GM12801 (cell line): Measurements from ENCODE around the gene REXO5.

Experiments
- TF ChIP-seq, protein P1 (sequence below): IDR thresholded peaks from one replicate; pipeline ENCODE4 v1.5.1; 2011; ENCODE audit warnings: control low read depth; ENCODE audit not compliant: insufficient read length; ENCODE audit errors: extremely low read depth

REXO5 gene

GRCh38 chr16:20868890-20869289 lies 62.6 kb downstream of the REXO5 start:
- TF ChIP-seq, protein P1, sequence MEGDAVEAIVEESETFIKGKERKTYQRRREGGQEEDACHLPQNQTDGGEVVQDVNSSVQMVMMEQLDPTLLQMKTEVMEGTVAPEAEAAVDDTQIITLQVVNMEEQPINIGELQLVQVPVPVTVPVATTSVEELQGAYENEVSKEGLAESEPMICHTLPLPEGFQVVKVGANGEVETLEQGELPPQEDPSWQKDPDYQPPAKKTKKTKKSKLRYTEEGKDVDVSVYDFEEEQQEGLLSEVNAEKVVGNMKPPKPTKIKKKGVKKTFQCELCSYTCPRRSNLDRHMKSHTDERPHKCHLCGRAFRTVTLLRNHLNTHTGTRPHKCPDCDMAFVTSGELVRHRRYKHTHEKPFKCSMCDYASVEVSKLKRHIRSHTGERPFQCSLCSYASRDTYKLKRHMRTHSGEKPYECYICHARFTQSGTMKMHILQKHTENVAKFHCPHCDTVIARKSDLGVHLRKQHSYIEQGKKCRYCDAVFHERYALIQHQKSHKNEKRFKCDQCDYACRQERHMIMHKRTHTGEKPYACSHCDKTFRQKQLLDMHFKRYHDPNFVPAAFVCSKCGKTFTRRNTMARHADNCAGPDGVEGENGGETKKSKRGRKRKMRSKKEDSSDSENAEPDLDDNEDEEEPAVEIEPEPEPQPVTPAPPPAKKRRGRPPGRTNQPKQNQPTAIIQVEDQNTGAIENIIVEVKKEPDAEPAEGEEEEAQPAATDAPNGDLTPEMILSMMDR, result no peak

GRCh38 chr16:20870122-20870820 lies 63.9 kb downstream of the REXO5 start:
- TF ChIP-seq, protein P1, result no peak

- TF ChIP-seq, protein P1, result no peak
Measured at GRCh38 chr16:20871258-20871657, 64.9 kb downstream of the REXO5 start.

- TF ChIP-seq, protein P1, result no peak
Measured at GRCh38 chr16:20871941-20872815, 65.9 kb downstream of the REXO5 start.

DNA sequence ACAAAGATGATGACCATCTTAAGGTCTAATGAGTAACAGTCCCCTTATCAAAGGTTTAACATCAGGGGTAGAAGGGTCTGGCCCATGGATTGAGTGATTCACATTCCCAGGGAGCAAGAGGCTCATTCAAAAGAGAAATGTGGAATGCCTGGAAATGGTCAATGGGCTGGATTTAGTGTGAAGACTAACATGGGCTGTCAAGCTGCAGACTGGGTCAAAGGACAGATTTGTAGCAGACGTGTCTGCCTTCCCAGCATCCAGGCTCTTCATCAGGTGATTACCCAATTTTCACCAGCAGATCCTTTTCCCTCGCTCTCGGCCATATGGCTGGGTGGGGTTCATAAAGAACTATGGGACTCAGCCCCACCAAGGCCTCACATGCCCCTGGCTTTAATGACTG lies 67.0 kb downstream of the REXO5 start:
- TF ChIP-seq, protein P1, result no peak

GRCh38 chr16:20874088-20874581 lies 67.8 kb downstream of the REXO5 start:
- TF ChIP-seq, protein P1, result no peak

DNA sequence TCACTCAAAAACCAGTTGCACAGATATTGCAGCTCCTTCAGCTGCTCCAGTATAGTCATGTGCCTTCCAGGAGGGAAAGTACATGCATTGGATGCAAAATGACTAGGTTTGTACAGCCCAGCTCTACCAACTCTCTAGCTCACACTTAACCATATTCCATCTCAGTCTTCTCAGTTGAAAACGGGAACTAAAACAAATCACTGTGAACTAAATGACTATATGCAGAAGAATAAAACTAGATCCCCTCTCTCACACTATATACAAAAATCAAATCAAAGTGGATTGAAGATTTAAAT lies 69.0 kb downstream of the REXO5 start:
- TF ChIP-seq, protein P1, result no peak
